Measurements from ENCODE around the gene CHST6.
"Not testable (repeated sequence)": the region's sequence is repeated elsewhere in the genome, so short reads cannot be mapped to it uniquely, and the experiment has no call there.

DNA sequence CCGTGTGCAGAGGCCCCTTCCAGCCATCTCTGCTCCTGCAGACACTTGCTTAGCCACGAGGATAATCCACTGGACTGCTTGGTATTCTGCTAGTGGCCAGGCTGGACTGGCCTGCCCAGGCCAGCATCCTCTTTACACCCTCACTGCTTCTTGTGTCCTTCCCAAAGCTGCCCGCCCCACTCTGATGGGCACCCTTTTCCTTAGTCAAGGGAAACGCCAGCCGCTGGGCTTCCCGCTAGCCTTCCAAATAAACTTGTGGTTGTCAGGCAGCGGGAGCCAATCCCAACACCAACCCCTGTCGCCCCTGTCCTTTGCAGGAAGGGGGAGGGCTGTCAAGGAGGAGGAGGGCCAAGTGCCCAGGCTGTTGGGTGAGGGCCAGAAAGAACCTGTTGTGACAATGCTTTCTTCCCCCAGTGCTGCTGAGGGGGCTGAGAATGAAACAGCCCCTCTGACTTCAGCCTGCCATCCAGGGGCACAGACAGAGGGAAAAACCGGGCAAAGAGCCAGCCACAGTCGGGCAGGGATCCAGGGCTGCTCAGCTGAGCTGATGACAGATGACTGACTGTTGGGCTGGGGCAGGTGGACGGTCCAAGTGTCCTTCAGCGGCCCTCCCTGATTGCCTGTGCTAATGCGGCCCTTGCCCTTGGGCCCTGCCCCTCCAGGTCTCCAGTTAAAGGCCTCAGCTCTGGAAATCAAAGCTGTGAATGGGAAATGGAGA lies 3.5 kb upstream of the CHST6 start:
- TF ChIP-seq CTCF, POLR2A (IDR thresholded peaks at IDR 0.05): not testable (repeated sequence)
